Heart right ventricle (tissue), 16 donors: ENCODE results near the gene TREM2. TPM values are rescaled to one million over a fixed set of nuclear protein-coding genes. Genes with fewer than 3 reads are reported as not detected.

Source experiments
- ATAC-seq, 8 donors: fragments of 200-7000 bp; cut with Tn5 transposase; one replicate each; pipeline ENCODE4 v1.9.1; 2020; ENCODE audit warnings: mild to moderate bottlenecking in 8 of 8, moderate library complexity in 8 of 8, moderate number of reproducible peaks in 1 of 8
- DNase-seq, 2 donors: peaks; one replicate each; pipeline ENCODE4 v3.0.0-alpha.2; 2020
- H3K27ac ChIP-seq, 10 donors: fragments of 200-600 bp; sonication (generic) in 2 of 10; one replicate each; pipeline versions ENCODE4 v1.5.0 to v1.8.0; 2020 to 2022; ENCODE audit warnings: mild to moderate bottlenecking in 3 of 10
- H3K27me3 ChIP-seq, 7 donors: fragments of 200-600 bp; one replicate each; pipeline ENCODE4 v1.8.0; 2021 to 2022; ENCODE audit warnings: mild to moderate bottlenecking in 2 of 7
- H3K36me3 ChIP-seq, 9 donors: fragments of 200-600 bp; sonication (generic) in 1 of 9; one replicate each; pipeline versions ENCODE4 v1.5.0 to v1.8.0; 2020 to 2022; ENCODE audit warnings: mild to moderate bottlenecking in 2 of 9
- H3K4me1 ChIP-seq, 9 donors: fragments of 200-600 bp; sonication (generic) in 1 of 9; one replicate each; pipeline versions ENCODE4 v1.5.0 to v1.8.0; 2020 to 2022; ENCODE audit warnings: mild to moderate bottlenecking in 4 of 9
- H3K4me3 ChIP-seq, 10 donors: fragments of 200-600 bp; sonication (generic) in 2 of 10; one replicate each; pipeline versions ENCODE4 v1.5.0 to v1.8.0; 2020 to 2022; ENCODE audit warnings: mild to moderate bottlenecking in 7 of 10, moderate library complexity in 2 of 10
- H3K9me3 ChIP-seq, 11 donors: fragments of 200-600 bp in 10 of 11; sonication (generic) in 2 of 11; one replicate each; pipeline versions ENCODE4 v1.5.0 to v1.8.0; 2013 to 2022; ENCODE audit warnings: mild to moderate bottlenecking in 2 of 11, control low read depth in 1 of 11, moderate library complexity in 1 of 11
- WGBS, 2 donors: extraction: QIAGEN DNeasy Blood & Tissue Kit; methylation state at CpG; one replicate each; pipeline ENCODE4 v1.1.7; 2013; ENCODE audit warnings: inconsistent platforms in 1 of 2; 5-methylcytosine and 5-hydroxymethylcytosine counted together
- intact Hi-C, 10 donors: fragments of 100-400 bp; cut with DNase I; formaldehyde crosslinking; loops; one replicate each; pipeline versions ENCODE4 v1.11.1 to v1.14.2; 2022
- polyA plus RNA-seq, 2 donors: library from polyadenylated mRNA; stranded (reverse); fragments of 200-250 nt; gene quantifications; one replicate each; pipeline ENCODE4 v1.2.3, GENCODE V29; 2013
- total RNA-seq, 10 donors: library from RNA; stranded (reverse); fragmentation: NEBNext Ultra II Directional in 3 of 10; extraction: Animal tissue kit (Norgen Biotek cat#: 25700) in 3 of 10; gene quantifications; one replicate each; pipeline versions ENCODE4 v1.2.1 to v1.2.4, GENCODE V29; 2021 to 2023
- TF ChIP-seq, protein P1 (sequence below), 9 donors: fragments of 200-600 bp; sonication (generic) in 2 of 9; IDR thresholded peaks; one replicate each; pipeline versions ENCODE4 v1.5.0 to v1.8.0; 2021 to 2022; ENCODE audit warnings: antibody characterized with exemption in 9 of 9, mild to moderate bottlenecking in 5 of 9, moderate library complexity in 1 of 9
- donor health status: Arrhythmogenic right ventricular cardiomyopathy.
- donor health status: ischemic (EF 13 %, LVEDD 7.1; RV severe dilation, severe dysfunction).
- donor health status: healthy with polysubstance abuse.
- donor health status: DM: no; HTN: yes; CAD: no.
- donor health status: DM: no; HTN: no; CAD: no.
- donor health status: ischemic (EF 25% LVEDD 6.9; RV normal size, moderate dysfunction).
- donor health status: ischemic (EF 25% LVEDD 5.7; RV mildly dilated, moderate dysfunction).
- donor health status: healthy.
- donor health status: DM: yes; HTN: yes; CAD: no.
- donor health status: Ischemic cardiomyopathy.
- donor health status: ischemic (EF 35%, LVEDD 5.7; RV mildly dilated, moderate dysfunction).
- donor health status: nonischemic (EF 11% LVEDD 7.7; RV severe dilation, severe dysfunction).
- donor health status: DM: yes; HTN: yes; CAD: no.
- donor health status: PGD.
- donor health status: ischemic (EF 29% LVEDD 5.4; RV normal size, mild dysfunction).
- donor health status: nonischemic (EF 23%, LVEDD 6.1; RV moderate dilation, normal function).

Gene TREM2
- total and polyA plus RNA-seq, 12 donors = 0.40 to 5.5 (median 1.1) TPM; not detected in 3

DNA sequence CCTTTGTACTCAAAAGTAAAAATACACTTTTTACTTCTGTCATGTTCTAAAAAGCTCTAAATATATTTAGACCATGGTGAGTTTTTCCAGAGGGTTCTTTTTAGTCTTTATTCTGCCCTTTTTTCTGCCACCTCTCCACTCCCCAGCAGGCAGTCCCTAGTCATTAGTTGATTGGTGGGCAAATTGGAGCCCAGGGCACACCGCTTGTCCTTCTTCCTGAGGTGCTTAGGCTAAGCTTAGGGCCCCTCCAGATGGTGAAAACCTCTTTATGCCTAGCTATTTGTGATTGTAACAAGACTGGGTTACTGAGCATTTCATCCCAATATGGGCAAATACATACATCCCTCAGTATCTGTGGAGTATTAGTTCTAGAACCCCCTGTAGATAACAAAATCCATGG, 15.0 kb downstream of the TREM2 start:
- intact Hi-C loops = no loop called here
- ATAC-seq = no peak
- H3K36me3 ChIP-seq = peaks cover 0 to 44% (median 0%) of the 10 kb centered on the region in 9 donors
- no peak overlapping the region for H3K4me3 ChIP-seq
- H3K27me3 ChIP-seq = no peaks in the 10 kb centered on the region
- no peaks in the 10 kb centered on the region for H3K4me1 ChIP-seq
- DNase-seq = no peak
- TF ChIP-seq, protein P1, sequence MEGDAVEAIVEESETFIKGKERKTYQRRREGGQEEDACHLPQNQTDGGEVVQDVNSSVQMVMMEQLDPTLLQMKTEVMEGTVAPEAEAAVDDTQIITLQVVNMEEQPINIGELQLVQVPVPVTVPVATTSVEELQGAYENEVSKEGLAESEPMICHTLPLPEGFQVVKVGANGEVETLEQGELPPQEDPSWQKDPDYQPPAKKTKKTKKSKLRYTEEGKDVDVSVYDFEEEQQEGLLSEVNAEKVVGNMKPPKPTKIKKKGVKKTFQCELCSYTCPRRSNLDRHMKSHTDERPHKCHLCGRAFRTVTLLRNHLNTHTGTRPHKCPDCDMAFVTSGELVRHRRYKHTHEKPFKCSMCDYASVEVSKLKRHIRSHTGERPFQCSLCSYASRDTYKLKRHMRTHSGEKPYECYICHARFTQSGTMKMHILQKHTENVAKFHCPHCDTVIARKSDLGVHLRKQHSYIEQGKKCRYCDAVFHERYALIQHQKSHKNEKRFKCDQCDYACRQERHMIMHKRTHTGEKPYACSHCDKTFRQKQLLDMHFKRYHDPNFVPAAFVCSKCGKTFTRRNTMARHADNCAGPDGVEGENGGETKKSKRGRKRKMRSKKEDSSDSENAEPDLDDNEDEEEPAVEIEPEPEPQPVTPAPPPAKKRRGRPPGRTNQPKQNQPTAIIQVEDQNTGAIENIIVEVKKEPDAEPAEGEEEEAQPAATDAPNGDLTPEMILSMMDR (IDR thresholded peaks at IDR 0.05) = no peak
- WGBS, 2 donors = 98 to 100% methylated on average over 1 of the region's 1 CpG
- no peak overlapping the region for H3K27ac ChIP-seq
- no peaks in the 10 kb centered on the region for H3K9me3 ChIP-seq

DNA sequence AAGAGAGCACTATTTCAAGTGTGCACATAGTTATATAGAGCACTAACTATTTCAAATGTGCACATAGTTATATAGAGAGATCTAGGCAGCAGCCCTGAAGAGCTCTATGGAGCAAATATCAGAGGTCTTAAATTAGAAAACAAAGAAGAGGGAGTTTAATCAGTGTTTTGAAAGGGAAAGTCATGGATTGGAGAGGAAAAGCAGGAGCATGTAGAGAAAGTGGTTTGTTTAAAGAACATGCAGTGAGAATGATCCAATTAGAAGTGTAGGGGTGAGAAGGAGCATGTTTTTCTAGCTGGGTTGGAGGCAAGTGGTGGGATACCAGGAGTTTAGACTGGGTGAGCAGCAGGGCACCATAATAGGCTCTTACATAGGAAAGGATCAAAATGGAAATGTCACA, 26.0 kb downstream of the TREM2 start:
- H3K27me3 ChIP-seq = no peaks in the 10 kb centered on the region
- peaks cover 0 to 69% (median 12%) of the 10 kb centered on the region in 9 donors for H3K36me3 ChIP-seq
- no peaks in the 10 kb centered on the region for H3K9me3 ChIP-seq
- TF ChIP-seq, protein P1 (IDR thresholded peaks at IDR 0.05) = no peak
- no peak overlapping the region for H3K4me3 ChIP-seq
- no peaks in the 10 kb centered on the region for H3K4me1 ChIP-seq
- intact Hi-C loops = no loop called here
- no peak overlapping the region for H3K27ac ChIP-seq
- ATAC-seq = no peak
- no peak for DNase-seq

DNA sequence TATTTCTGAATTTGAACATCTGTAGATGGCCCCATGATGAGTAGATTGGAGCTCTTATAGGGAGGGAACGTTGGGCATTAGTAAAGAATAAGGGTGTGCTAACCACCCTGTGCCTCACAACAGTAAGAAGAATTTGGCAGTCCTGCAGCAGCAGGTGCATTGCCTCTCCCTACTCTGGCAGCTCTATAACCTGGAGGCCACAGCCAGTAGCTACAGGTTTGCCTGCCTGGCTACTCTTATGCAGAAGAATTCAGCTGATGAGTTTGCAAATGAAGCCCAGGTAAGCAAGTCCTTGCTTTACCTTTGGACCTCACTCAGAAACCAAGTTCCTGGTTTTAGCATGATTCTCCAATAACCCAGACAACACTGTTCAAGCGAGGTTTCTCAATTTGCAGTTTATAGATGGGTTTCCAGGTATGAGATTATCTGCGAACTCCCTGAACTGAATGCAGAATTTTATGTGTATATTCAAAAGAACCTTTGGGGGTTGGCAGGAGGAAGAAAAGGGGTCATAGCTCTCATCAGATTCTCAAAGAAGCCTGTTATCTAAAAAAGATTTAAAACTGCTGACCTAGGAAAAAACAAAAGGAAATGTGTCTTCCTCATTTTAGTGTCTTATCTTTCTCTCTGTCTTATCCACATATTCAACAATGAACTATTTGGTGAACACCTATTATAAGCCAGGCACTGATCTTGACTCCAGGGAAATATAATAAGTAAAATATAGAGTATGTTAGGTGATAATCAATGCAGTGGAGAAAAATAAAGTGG, 27.7 kb downstream of the TREM2 start:
- no peaks in the 10 kb centered on the region for H3K9me3 ChIP-seq
- TF ChIP-seq, protein P1 (IDR thresholded peaks at IDR 0.05) = no peak
- intact Hi-C loops = no loop called here
- no peak for ATAC-seq
- DNase-seq = no peak
- H3K27me3 ChIP-seq = no peaks in the 10 kb centered on the region
- H3K4me1 ChIP-seq = no peaks in the 10 kb centered on the region
- H3K36me3 ChIP-seq = peaks cover 0 to 57% (median 12%) of the 10 kb centered on the region in 9 donors
- WGBS, 2 donors = 92 to 95% methylated on average over 3 of the region's 3 CpGs
- H3K27ac ChIP-seq = no peak overlapping the region
- no peak overlapping the region for H3K4me3 ChIP-seq

- Histone ChIP-seq H3K36me3 (peaks cover 0 to 38% (median 12%) of the 10 kb centered on the region in 9 donors), H3K4me1 (no peaks in the 10 kb centered on the region), H3K27me3 (no peaks in the 10 kb centered on the region), H3K27ac (no peak overlapping the region), H3K4me3 (no peak overlapping the region), H3K9me3 (no peaks in the 10 kb centered on the region)
- no peak for ATAC-seq
- TF ChIP-seq, protein P1 (IDR thresholded peaks at IDR 0.05) = no peak
- 62 to 65% methylated on average over 2 of the region's 2 CpGs for WGBS, 2 donors
- intact Hi-C loops = no loop called here
- no peak for DNase-seq
These were observed 30.7 kb downstream of the TREM2 start for GRCh38 chr6:41132254-41132653.
